ENCODE data around the gene HOXB8. TPM values are rescaled to one million over a fixed set of nuclear protein-coding genes. Genes with fewer than 3 reads are reported as not detected.

The HOXB8 gene
- total and polyA plus RNA-seq, 2 experiments from 2014 or later, result not detected

DNA sequence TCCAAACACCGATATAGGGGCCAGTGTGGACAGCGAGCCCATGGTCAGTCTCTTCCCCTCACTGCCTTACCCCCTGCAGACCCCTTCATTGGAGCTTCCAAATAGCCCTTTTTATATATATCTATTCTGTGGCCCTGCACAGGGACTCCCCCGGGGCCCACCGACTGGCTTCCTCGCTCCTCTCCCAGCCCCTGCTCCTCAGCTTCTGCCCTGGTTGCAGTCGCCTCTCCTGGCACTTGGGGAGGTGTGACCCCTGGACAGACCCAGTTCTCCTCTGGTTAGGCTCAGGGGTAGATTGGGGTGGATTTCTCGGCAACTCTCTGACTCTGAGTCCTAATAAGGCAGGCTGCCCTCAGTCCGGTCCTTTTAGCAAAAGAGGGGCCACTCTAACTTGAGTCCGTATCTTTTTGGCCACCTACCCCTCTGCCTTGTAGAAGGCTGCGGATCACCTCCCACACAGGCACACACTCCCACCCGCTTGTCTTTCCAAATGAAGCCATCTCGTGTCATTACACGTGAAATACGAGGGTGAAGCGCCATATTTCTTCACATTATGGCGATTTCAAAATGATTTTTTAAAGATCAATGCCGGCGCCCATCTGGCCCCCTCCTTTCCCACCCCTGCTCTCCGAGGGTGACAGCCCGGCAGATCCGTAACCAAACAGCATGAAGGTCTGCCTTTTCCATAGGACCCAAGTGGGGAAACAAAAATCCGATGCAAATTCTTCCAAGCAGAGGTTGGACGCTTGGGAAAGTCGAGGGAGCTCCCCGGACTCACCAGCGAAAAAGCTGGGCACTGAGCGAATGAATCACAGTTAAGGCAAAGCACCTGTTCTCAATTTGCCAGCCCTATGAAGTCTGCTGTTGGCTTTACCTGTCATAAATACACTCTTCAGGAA lies 12.8 kb upstream of the HOXB8 start:
- TF ChIP-seq, protein P1, sequence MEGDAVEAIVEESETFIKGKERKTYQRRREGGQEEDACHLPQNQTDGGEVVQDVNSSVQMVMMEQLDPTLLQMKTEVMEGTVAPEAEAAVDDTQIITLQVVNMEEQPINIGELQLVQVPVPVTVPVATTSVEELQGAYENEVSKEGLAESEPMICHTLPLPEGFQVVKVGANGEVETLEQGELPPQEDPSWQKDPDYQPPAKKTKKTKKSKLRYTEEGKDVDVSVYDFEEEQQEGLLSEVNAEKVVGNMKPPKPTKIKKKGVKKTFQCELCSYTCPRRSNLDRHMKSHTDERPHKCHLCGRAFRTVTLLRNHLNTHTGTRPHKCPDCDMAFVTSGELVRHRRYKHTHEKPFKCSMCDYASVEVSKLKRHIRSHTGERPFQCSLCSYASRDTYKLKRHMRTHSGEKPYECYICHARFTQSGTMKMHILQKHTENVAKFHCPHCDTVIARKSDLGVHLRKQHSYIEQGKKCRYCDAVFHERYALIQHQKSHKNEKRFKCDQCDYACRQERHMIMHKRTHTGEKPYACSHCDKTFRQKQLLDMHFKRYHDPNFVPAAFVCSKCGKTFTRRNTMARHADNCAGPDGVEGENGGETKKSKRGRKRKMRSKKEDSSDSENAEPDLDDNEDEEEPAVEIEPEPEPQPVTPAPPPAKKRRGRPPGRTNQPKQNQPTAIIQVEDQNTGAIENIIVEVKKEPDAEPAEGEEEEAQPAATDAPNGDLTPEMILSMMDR (conservative IDR thresholded peaks at IDR 0.05; ENCODE audit: low read depth in 2 of 2), result no peak
- peak; percentile 70 for TF ChIP-seq EZH2 (IDR thresholded peaks at IDR 0.05; ENCODE audit: low read depth, unreplicated experiment)
- H3K4me1 Mint-ChIP-seq, result peaks cover 13% of the 10 kb centered on the region
- no peak overlapping the region for H2AFZ ChIP-seq
- H3K4me1 ChIP-seq (ENCODE audit: insufficient read depth), result peaks cover 31% of the 10 kb centered on the region
- H3K27me3 ChIP-seq (ENCODE audit: insufficient read depth), result peaks cover 100% of the 10 kb centered on the region
- no peak for ATAC-seq
- peaks cover 97% of the 10 kb centered on the region for H3K27me3 Mint-ChIP-seq (ENCODE audit: insufficient read depth, low read depth, poor library complexity)
- H3K36me3 ChIP-seq (ENCODE audit: insufficient read depth), result no peaks in the 10 kb centered on the region
- H3K9me2 ChIP-seq (ENCODE audit: insufficient read depth), result no peaks in the 10 kb centered on the region
- no peak for DNase-seq (ENCODE audit: low spot score)
- no peak overlapping the region for H3K4me3 ChIP-seq
- H4K20me1 ChIP-seq (replicated peaks; ENCODE audit: insufficient read depth), result peaks cover 61% of the 10 kb centered on the region
- no peaks in the 10 kb centered on the region; the same call in 2 of the 3 replicates for H3K36me3 Mint-ChIP-seq (ENCODE audit: low read depth)
- H3K27ac Mint-ChIP-seq, result no peak overlapping the region
- H3K4me2 ChIP-seq, result no peak overlapping the region
- H3K9me3 Mint-ChIP-seq, result no peaks in the 10 kb centered on the region; the same call in 1 of the 3 replicates
- H3K4me3 Mint-ChIP-seq, result no peak overlapping the region
- no peaks in the 10 kb centered on the region for H3K79me2 ChIP-seq (replicated peaks; ENCODE audit: insufficient read depth)
- no peak overlapping the region for H3K27ac ChIP-seq (ENCODE audit: low read depth)
- peaks cover 43% of the 10 kb centered on the region for H3F3A ChIP-seq (replicated peaks; ENCODE audit: low read depth)

DNA sequence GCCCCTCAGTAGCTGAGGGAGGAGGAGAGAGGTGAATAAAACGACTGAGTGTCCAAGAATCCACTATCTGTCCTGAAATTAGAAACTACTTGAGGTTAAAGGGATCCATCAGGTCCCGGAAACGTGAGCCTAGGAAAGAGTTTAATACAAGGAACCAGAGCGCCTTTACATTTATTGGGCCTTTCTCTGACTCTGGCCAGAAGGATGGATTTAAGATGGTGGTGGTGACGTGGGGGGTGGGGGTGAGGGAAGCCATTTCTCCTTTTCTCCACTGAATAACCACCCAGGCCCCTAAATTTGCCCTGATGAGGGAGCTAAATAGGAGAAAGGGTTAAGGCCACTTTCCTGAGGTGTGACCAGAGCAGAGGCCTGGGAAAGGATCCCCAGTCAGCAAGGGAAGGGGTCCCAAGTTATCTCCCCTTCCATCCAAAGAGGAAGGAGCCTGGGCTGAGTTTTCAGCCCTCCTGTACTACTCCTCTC lies 12.1 kb upstream of the HOXB8 start:
- H3K9me2 ChIP-seq (ENCODE audit: insufficient read depth), result no peaks in the 10 kb centered on the region
- Mint-ChIP-seq H3K27me3 (ENCODE audit: insufficient read depth, low read depth, poor library complexity) (peaks cover 97% of the 10 kb centered on the region), H3K4me1 (peaks cover 8% of the 10 kb centered on the region), H3K27ac (no peak overlapping the region), H3K36me3 (ENCODE audit: low read depth) (no peaks in the 10 kb centered on the region; the same call in 2 of the 3 replicates), H3K4me3 (peak overlapping the region; percentile 15; the same call in 2 of the 3 replicates), H3K9me3 (no peaks in the 10 kb centered on the region; the same call in 1 of the 3 replicates)
- H3K4me1 ChIP-seq (ENCODE audit: insufficient read depth), result peaks cover 24% of the 10 kb centered on the region
- peaks cover 61% of the 10 kb centered on the region for H4K20me1 ChIP-seq (replicated peaks; ENCODE audit: insufficient read depth)
- no peaks in the 10 kb centered on the region for H3K79me2 ChIP-seq (replicated peaks; ENCODE audit: insufficient read depth)
- no peak for TF ChIP-seq JUNB (IDR thresholded peaks at IDR 0.05; ENCODE audit: unreplicated experiment)
- no peak for TF ChIP-seq STAT1 (IDR thresholded peaks at IDR 0.05; ENCODE audit: unreplicated experiment)
- no peak for TF ChIP-seq ZNF114 (CRISPR knock-in tag; IDR thresholded peaks at IDR 0.05)
- no peak for TF ChIP-seq CREB1 (CRISPR knock-in tag; IDR thresholded peaks at IDR 0.05; ENCODE audit: low read depth)
- TF ChIP-seq EZH2 (IDR thresholded peaks at IDR 0.05; ENCODE audit: low read depth, unreplicated experiment), result peak; percentile 95
- TF ChIP-seq NANOG (IDR thresholded peaks at IDR 0.05; ENCODE audit: borderline replicate concordance), result no peak
- TF ChIP-seq, protein P2, sequence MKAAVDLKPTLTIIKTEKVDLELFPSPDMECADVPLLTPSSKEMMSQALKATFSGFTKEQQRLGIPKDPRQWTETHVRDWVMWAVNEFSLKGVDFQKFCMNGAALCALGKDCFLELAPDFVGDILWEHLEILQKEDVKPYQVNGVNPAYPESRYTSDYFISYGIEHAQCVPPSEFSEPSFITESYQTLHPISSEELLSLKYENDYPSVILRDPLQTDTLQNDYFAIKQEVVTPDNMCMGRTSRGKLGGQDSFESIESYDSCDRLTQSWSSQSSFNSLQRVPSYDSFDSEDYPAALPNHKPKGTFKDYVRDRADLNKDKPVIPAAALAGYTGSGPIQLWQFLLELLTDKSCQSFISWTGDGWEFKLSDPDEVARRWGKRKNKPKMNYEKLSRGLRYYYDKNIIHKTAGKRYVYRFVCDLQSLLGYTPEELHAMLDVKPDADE (IDR thresholded peaks at IDR 0.05), result no peak
- H3F3A ChIP-seq (replicated peaks; ENCODE audit: low read depth), result peaks cover 41% of the 10 kb centered on the region
- no peak overlapping the region for H2AFZ ChIP-seq
- DNase-seq (ENCODE audit: low spot score), result no peak
- H3K4me3 ChIP-seq, result peak overlapping the region; percentile 42
- H3K36me3 ChIP-seq (ENCODE audit: insufficient read depth), result no peaks in the 10 kb centered on the region
- peaks cover 100% of the 10 kb centered on the region for H3K27me3 ChIP-seq (ENCODE audit: insufficient read depth)
- no peak overlapping the region for H3K27ac ChIP-seq (ENCODE audit: low read depth)
- ATAC-seq, result no peak
- peak overlapping the region; percentile 68 for H3K4me2 ChIP-seq
